ENCODE results near the gene CARD6. TPM values are rescaled to one million over a fixed set of nuclear protein-coding genes. Genes with fewer than 3 reads are reported as not detected.

The CARD6 gene
- total and polyA plus RNA-seq, 2 of the 13 experiments (the other 11 are each of a cell fraction or from before 2014, with no cell fraction given): 0.33 to 1.4 TPM

GRCh38 chr5:40904205-40904993, 63.2 kb downstream of the CARD6 start (continued):
- no peak for TF ChIP-seq SNAPC4 (CRISPR knock-in tag; IDR thresholded peaks at IDR 0.05)
- no peak for TF ChIP-seq ZNF772 (CRISPR knock-in tag; IDR thresholded peaks at IDR 0.05)
- TF ChIP-seq ZSCAN5A (CRISPR knock-in tag; IDR thresholded peaks at IDR 0.05; ENCODE audit: borderline replicate concordance): 0 out of 2 replicates have a peak, but pooled peaks have one; percentile 32
- no peak; the same call in 1 of the 2 replicates for TF ChIP-seq ARID3A (IDR thresholded peaks at IDR 0.05; ENCODE audit: low read depth, low read length)
- no peak for TF ChIP-seq TOPORS (CRISPR knock-in tag; IDR thresholded peaks at IDR 0.05)
- TF ChIP-seq TBL1XR1 (IDR thresholded peaks at IDR 0.05; ENCODE audit: borderline replicate concordance, low read length, partially characterized antibody): no peak
- TF ChIP-seq SRF (IDR thresholded peaks at IDR 0.05; ENCODE audit: low read depth, low read length): no peak
- TF ChIP-seq SIX1 (CRISPR knock-in tag; IDR thresholded peaks at IDR 0.05; ENCODE audit: borderline replicate concordance): peak; percentile 72; the same call in 1 of the 2 replicates
- no peak for TF ChIP-seq ZNF513 (CRISPR knock-in tag; conservative IDR thresholded peaks at IDR 0.05)
- TF ChIP-seq FOSL2 (CRISPR knock-in tag; IDR thresholded peaks at IDR 0.05): 0 out of 2 replicates have a peak, but pooled peaks have one; percentile 11
- TF ChIP-seq GABPA (IDR thresholded peaks at IDR 0.05; ENCODE audit: low read depth, low read length): no peak
- TF ChIP-seq GABPA (CRISPR knock-in tag; IDR thresholded peaks at IDR 0.05; ENCODE audit: low read depth): 0 out of 2 replicates have a peak, but pooled peaks have one; percentile 7
- TF ChIP-seq ZBTB14 (CRISPR knock-in tag; IDR thresholded peaks at IDR 0.05): no peak
- TF ChIP-seq ELF4 (CRISPR knock-in tag; IDR thresholded peaks at IDR 0.05; ENCODE audit: borderline replicate concordance): no peak
- TF ChIP-seq SOX6 (IDR thresholded peaks at IDR 0.05): no peak
- peak; percentile 32; the same call in 1 of the 2 replicates for TF ChIP-seq SOX6 (CRISPR knock-in tag; IDR thresholded peaks at IDR 0.05)
- no peak for TF ChIP-seq CENPBD1 (CRISPR knock-in tag; IDR thresholded peaks at IDR 0.05; ENCODE audit: borderline replicate concordance, low read depth)
